IMR-90 (cell line): ENCODE results near the gene ZNF423. TPM values are rescaled to one million over a fixed set of nuclear protein-coding genes. Genes with fewer than 3 reads are reported as not detected.

Experiments
- ATAC-seq: fragments of 200-7000 bp; cut with Tn5 transposase; 2 replicates; pipeline ENCODE4 v1.9.1; 2020; ENCODE audit warnings: low read depth, mild to moderate bottlenecking, moderate library complexity
- BruUV-seq: library from RNA; stranded (reverse); fragments of 400-500 nt; replicated peaks from 2 replicates; lab custom pipeline; 2021; lab: Mats Ljungman, UMichigan
- CTCF ChIA-PET: fragments of 300-600 bp; formaldehyde crosslinking; extraction: SDS; loops from one replicate; lab custom pipeline; 2021; ENCODE audit warnings: antibody characterized with exemption; lab: Yijun Ruan, JAX
- POLR2A ChIA-PET: fragments of 300-600 bp; sonication (Branson Sonifier 250); formaldehyde crosslinking; loops from one replicate; lab custom pipeline; 2022; ENCODE audit warnings: antibody characterized with exemption; ENCODE audit not compliant: unreplicated experiment; lab: Charles Lee
- DNase-seq: peaks from one replicate; pipeline ENCODE4 v3.0.0; 2013
- H2AFZ ChIP-seq: replicated peaks from 2 replicates; pipeline ENCODE3; 2013; ENCODE audit warnings: low read length, mild to moderate bottlenecking; ENCODE audit not compliant: poor library complexity
- H2AK5ac ChIP-seq: 2 replicates; pipeline ENCODE4 v1.6.1; 2013; ENCODE audit warnings: low read depth, low read length, inconsistent platforms
- H2AK9ac ChIP-seq: replicated peaks from 2 replicates; pipeline ENCODE3; 2013; ENCODE audit warnings: mild to moderate bottlenecking, low read depth, low read length, moderate library complexity; ENCODE audit not compliant: poor library complexity
- H2BK120ac ChIP-seq: 2 replicates; pipeline ENCODE4 v1.6.1; 2013; ENCODE audit warnings: low read depth, low read length, inconsistent platforms
- H2BK15ac ChIP-seq: 3 replicates; pipeline ENCODE4 v1.6.1; 2013; ENCODE audit warnings: low read depth, low read length, inconsistent platforms
- H2BK20ac ChIP-seq: 2 replicates; pipeline ENCODE4 v1.6.1; 2013; ENCODE audit warnings: low read depth, mild to moderate bottlenecking, inconsistent platforms, low read length, moderate library complexity
- H2BK5ac ChIP-seq: 2 replicates; pipeline ENCODE4 v1.6.1; 2013; ENCODE audit warnings: mild to moderate bottlenecking, low read depth, low read length, inconsistent platforms; ENCODE audit not compliant: poor library complexity, severe bottlenecking
- H3K14ac ChIP-seq: replicated peaks from 2 replicates; pipeline ENCODE4 v1.6.1; 2013; ENCODE audit warnings: low read depth, low read length, inconsistent platforms
- H3K18ac ChIP-seq: 2 replicates; pipeline ENCODE4 v1.6.1; 2013; ENCODE audit warnings: low read depth, low read length, control low read depth
- H3K23ac ChIP-seq: 2 replicates; pipeline ENCODE4 v1.6.1; 2013; ENCODE audit warnings: low read depth, low read length, inconsistent platforms
- H3K27ac ChIP-seq: 2 replicates; pipeline ENCODE4 v1.5.1; 2013; ENCODE audit warnings: mild to moderate bottlenecking, control low read depth, low read length; ENCODE audit not compliant: insufficient read depth
- H3K27me3 ChIP-seq: 2 replicates; pipeline ENCODE4 v1.6.1; 2013; ENCODE audit warnings: low read length; ENCODE audit not compliant: control insufficient read depth, insufficient read depth
- H3K36me3 ChIP-seq: 2 replicates; pipeline ENCODE4 v1.6.1; 2013; ENCODE audit warnings: low read length, mixed read lengths; ENCODE audit not compliant: control insufficient read depth, insufficient read depth
- H3K4ac ChIP-seq: 2 replicates; pipeline ENCODE4 v1.6.1; 2013; ENCODE audit warnings: low read depth, low read length, inconsistent platforms
- H3K4me1 ChIP-seq: 2 replicates; pipeline ENCODE4 v1.6.1; 2013; ENCODE audit warnings: low read length, mixed read lengths; ENCODE audit not compliant: control insufficient read depth, insufficient read depth
- H3K4me2 ChIP-seq: 2 replicates; pipeline ENCODE4 v1.6.1; 2013; ENCODE audit warnings: low read depth, mild to moderate bottlenecking, control low read depth, low read length, moderate library complexity
- H3K4me3 ChIP-seq: 2 replicates; pipeline ENCODE4 v1.5.1; 2013; ENCODE audit warnings: low read depth, mild to moderate bottlenecking, control low read depth, low read length, moderate library complexity; ENCODE audit not compliant: insufficient read depth
- H3K56ac ChIP-seq: 2 replicates; pipeline ENCODE4 v1.6.1; 2013; ENCODE audit warnings: low read length, inconsistent platforms; ENCODE audit not compliant: insufficient read depth; ENCODE audit errors: extremely low read depth
- H3K79me1 ChIP-seq, 2 experiments: 2 replicates each; pipeline ENCODE4 v1.6.1; 2013; ENCODE audit warnings: low read length in 2 of 2, inconsistent platforms in 1 of 2, low read depth in 1 of 2
- H3K9ac ChIP-seq: 2 replicates; pipeline ENCODE4 v1.6.1; 2013; ENCODE audit warnings: low read depth, low read length, control low read depth
- H3K9me1 ChIP-seq: 2 replicates; pipeline ENCODE4 v1.6.1; 2013; ENCODE audit warnings: low read length, inconsistent platforms; ENCODE audit not compliant: insufficient read depth
- H3K9me3 ChIP-seq: 2 replicates; pipeline ENCODE4 v1.6.1; 2013; ENCODE audit warnings: low read length; ENCODE audit not compliant: control insufficient read depth, insufficient read depth
- H4K20me1 ChIP-seq: 2 replicates; pipeline ENCODE4 v1.6.1; 2013; ENCODE audit warnings: low read length, inconsistent platforms; ENCODE audit not compliant: insufficient read depth
- H4K5ac ChIP-seq: 2 replicates; pipeline ENCODE4 v1.6.1; 2013; ENCODE audit warnings: mild to moderate bottlenecking, low read depth, low read length, control low read depth
- H4K8ac ChIP-seq, 2 experiments: 2 replicates each; pipeline ENCODE4 v1.6.1; 2013; ENCODE audit warnings: low read depth in 2 of 2, low read length in 2 of 2, control low read depth in 1 of 2, inconsistent platforms in 1 of 2
- H4K91ac ChIP-seq: 2 replicates; pipeline ENCODE4 v1.6.1; 2013; ENCODE audit warnings: low read depth, low read length, inconsistent platforms; ENCODE audit not compliant: insufficient read depth
- BHLHE40 ChIP-seq: fragments of 150-350 bp; IDR thresholded peaks from 2 replicates; pipeline ENCODE4 v1.6.1; 2016; ENCODE audit warnings: mild to moderate bottlenecking, low read depth, low read length
- CEBPB ChIP-seq: IDR thresholded peaks from 2 replicates; pipeline ENCODE4 v1.6.1; 2012; ENCODE audit warnings: low read depth, low read length, improper control_type of control experiment
- CHD1 ChIP-seq: IDR thresholded peaks from 2 replicates; pipeline ENCODE4 v1.6.1; 2012; ENCODE audit warnings: low read depth, low read length, improper control_type of control experiment
- FOS ChIP-seq: fragments of 150-350 bp; IDR thresholded peaks from 2 replicates; pipeline ENCODE4 v1.6.1; 2016; ENCODE audit warnings: low read depth, low read length
- MAFK ChIP-seq: IDR thresholded peaks from 2 replicates; pipeline ENCODE4 v1.6.1; 2012; ENCODE audit warnings: low read depth, low read length, improper control_type of control experiment
- MAZ ChIP-seq: IDR thresholded peaks from 2 replicates; pipeline ENCODE4 v1.6.1; 2012; ENCODE audit warnings: low read depth, mild to moderate bottlenecking, low read length, improper control_type of control experiment, moderate library complexity, borderline replicate concordance
- MXI1 ChIP-seq: IDR thresholded peaks from 2 replicates; pipeline ENCODE4 v1.6.1; 2012; ENCODE audit warnings: low read depth, mild to moderate bottlenecking, low read length, moderate library complexity, borderline replicate concordance
- NFE2L2 ChIP-seq: fragments of 150-350 bp; IDR thresholded peaks from 2 replicates; pipeline ENCODE4 v1.6.1; 2016; ENCODE audit warnings: low read depth, mild to moderate bottlenecking, low read length
- POLR2A ChIP-seq: IDR thresholded peaks from 2 replicates; pipeline ENCODE4 v1.6.1; 2012; ENCODE audit warnings: mild to moderate bottlenecking, low read depth, low read length
- RAD21 ChIP-seq: IDR thresholded peaks from 2 replicates; pipeline ENCODE4 v1.6.1; 2012; ENCODE audit warnings: low read length, improper control_type of control experiment
- RCOR1 ChIP-seq: IDR thresholded peaks from 2 replicates; pipeline ENCODE4 v1.6.1; 2012; ENCODE audit warnings: mild to moderate bottlenecking, low read length, improper control_type of control experiment; ENCODE audit not compliant: insufficient replicate concordance
- RFX5 ChIP-seq: IDR thresholded peaks from 2 replicates; pipeline ENCODE4 v1.8.0; 2012; ENCODE audit warnings: low read depth, mild to moderate bottlenecking, low read length, moderate library complexity
- SMC3 ChIP-seq: fragments of 150-350 bp; IDR thresholded peaks from 2 replicates; pipeline ENCODE4 v1.6.1; 2016; ENCODE audit warnings: low read depth, mild to moderate bottlenecking, antibody characterized with exemption, low read length, moderate library complexity
- WGBS, 2 experiments: methylation state at CpG; one replicate each; pipeline versions ENCODE4 v1.1.5 to v1.1.7; 2013; ENCODE audit warnings: missing lambda C conversion rate in 2 of 2; ENCODE audit not compliant: insufficient read length in 1 of 2; ENCODE audit errors: extremely low coverage in 2 of 2; 5-methylcytosine and 5-hydroxymethylcytosine counted together
- dilution Hi-C: fragments of 300-500 bp; cut with HindIII; formaldehyde crosslinking; loops from one replicate; pipeline ENCODE4 v1.14.3; 2018; ENCODE audit warnings: low sequenced_read_pairs; ENCODE audit not compliant: unreplicated experiment
- in situ Hi-C: fragments of 300-500 bp; cut with MboI; formaldehyde crosslinking; loops from 3 replicates; pipeline ENCODE4 v1.14.3; 2019; ENCODE audit warnings: low sequenced_read_pairs, inconsistent platforms, mixed read lengths
- intact Hi-C: fragments of 100-400 bp; cut with micrococcal nuclease; formaldehyde crosslinking; loops from 2 replicates; pipeline ENCODE4 v1.10.0; 2022
- polyA plus RNA-seq, 3 experiments: library from polyadenylated mRNA; depleted of rRNA; stranded (reverse); fragments of >200 nt; gene quantifications; 2 replicates each; pipeline ENCODE4 v1.2.3, GENCODE V29; 2012; ENCODE audit warnings: low replicate concordance in 1 of 3
- total RNA-seq: library from RNA; depleted of rRNA; stranded (reverse); fragments of >200 nt; gene quantifications from 2 replicates; pipeline ENCODE4 v1.2.3, GENCODE V29; 2012
- TF ChIP-seq, protein P1 (sequence below): conservative IDR thresholded peaks from 2 replicates; pipeline ENCODE4 v1.5.1; 2012; ENCODE audit warnings: mild to moderate bottlenecking, low read depth, low read length, improper control_type of control experiment
- TF ChIP-seq, protein P2 (sequence below): fragments of 150-350 bp; IDR thresholded peaks from 2 replicates; pipeline ENCODE4 v1.6.1; 2017; ENCODE audit warnings: mild to moderate bottlenecking, antibody characterized with exemption, low read length, low read depth
- TF ChIP-seq, protein P3 (sequence below): fragments of 150-350 bp; IDR thresholded peaks from 2 replicates; pipeline ENCODE4 v1.6.1; 2016; ENCODE audit warnings: low read depth, mild to moderate bottlenecking, low read length, moderate library complexity, borderline replicate concordance

Gene ZNF423
- total and polyA plus RNA-seq, 2 of the 4 experiments (the other 2 are of a cell fraction): under 0.01 to 0.10 TPM

DNA sequence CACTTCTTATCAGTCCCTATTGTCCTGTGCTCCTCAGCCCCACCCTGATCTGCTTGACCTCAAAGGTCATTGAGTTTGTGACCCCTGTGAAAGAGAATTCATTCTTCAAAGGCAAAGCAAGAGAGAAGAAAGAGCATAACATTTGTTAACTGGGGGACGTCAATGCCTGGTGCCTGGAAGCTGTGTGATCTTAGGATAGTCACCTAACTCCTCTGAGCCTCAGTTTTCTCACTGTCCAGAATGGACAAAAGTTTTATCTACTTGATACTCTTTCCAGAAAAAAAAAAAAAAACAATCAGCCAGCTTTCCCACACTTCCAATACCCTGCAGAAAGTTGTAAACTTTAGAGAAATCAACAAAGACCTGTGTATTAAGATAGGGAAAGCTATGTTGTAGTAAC, 309.2 kb downstream of the ZNF423 start:
- WGBS, 2 experiments: no CpG with 5 or more reads among the region's 1 CpG
- no TSS peak for BruUV-seq

More for the DNA sequence above, 309.2 kb downstream of the ZNF423 start:
- no peak overlapping the region for H2BK20ac ChIP-seq
- H3K4me2 ChIP-seq: no peak overlapping the region
- POLR2A ChIA-PET: no interaction called here
- no peak for DNase-seq
- no peak overlapping the region for H3K14ac ChIP-seq
- TF ChIP-seq BHLHE40 (no peak), MXI1 (no peak), RFX5 (no peak), RCOR1 (no peak), CHD1 (no peak), SMC3 (no peak), POLR2A (no peak), NFE2L2 (no peak), MAZ (no peak), CEBPB (no peak), RAD21 (no peak), MAFK (no peak), FOS (no peak)
- TF ChIP-seq, protein P1, sequence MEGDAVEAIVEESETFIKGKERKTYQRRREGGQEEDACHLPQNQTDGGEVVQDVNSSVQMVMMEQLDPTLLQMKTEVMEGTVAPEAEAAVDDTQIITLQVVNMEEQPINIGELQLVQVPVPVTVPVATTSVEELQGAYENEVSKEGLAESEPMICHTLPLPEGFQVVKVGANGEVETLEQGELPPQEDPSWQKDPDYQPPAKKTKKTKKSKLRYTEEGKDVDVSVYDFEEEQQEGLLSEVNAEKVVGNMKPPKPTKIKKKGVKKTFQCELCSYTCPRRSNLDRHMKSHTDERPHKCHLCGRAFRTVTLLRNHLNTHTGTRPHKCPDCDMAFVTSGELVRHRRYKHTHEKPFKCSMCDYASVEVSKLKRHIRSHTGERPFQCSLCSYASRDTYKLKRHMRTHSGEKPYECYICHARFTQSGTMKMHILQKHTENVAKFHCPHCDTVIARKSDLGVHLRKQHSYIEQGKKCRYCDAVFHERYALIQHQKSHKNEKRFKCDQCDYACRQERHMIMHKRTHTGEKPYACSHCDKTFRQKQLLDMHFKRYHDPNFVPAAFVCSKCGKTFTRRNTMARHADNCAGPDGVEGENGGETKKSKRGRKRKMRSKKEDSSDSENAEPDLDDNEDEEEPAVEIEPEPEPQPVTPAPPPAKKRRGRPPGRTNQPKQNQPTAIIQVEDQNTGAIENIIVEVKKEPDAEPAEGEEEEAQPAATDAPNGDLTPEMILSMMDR: no peak
- TF ChIP-seq, protein P2, sequence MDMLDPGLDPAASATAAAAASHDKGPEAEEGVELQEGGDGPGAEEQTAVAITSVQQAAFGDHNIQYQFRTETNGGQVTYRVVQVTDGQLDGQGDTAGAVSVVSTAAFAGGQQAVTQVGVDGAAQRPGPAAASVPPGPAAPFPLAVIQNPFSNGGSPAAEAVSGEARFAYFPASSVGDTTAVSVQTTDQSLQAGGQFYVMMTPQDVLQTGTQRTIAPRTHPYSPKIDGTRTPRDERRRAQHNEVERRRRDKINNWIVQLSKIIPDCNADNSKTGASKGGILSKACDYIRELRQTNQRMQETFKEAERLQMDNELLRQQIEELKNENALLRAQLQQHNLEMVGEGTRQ: no peak
- TF ChIP-seq, protein P3, sequence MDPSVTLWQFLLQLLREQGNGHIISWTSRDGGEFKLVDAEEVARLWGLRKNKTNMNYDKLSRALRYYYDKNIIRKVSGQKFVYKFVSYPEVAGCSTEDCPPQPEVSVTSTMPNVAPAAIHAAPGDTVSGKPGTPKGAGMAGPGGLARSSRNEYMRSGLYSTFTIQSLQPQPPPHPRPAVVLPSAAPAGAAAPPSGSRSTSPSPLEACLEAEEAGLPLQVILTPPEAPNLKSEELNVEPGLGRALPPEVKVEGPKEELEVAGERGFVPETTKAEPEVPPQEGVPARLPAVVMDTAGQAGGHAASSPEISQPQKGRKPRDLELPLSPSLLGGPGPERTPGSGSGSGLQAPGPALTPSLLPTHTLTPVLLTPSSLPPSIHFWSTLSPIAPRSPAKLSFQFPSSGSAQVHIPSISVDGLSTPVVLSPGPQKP: no peak
- ATAC-seq: no peak
- H3K23ac ChIP-seq: no peak overlapping the region
- no peak overlapping the region for H3K27ac ChIP-seq
- H4K8ac ChIP-seq: no peak overlapping the region
- in situ Hi-C loops: no loop called here
- H4K5ac ChIP-seq: no peak overlapping the region
- H4K20me1 ChIP-seq: no peaks in the 10 kb centered on the region
- no peak overlapping the region for H2BK5ac ChIP-seq
- no peak overlapping the region for H2AFZ ChIP-seq
- H3K79me1 ChIP-seq: no peaks in the 10 kb centered on the region
- CTCF ChIA-PET: no interaction called here
- no peak overlapping the region for H2BK15ac ChIP-seq
- H3K18ac ChIP-seq: no peak overlapping the region
- no peak overlapping the region for H2BK120ac ChIP-seq
- H2AK9ac ChIP-seq: no peak overlapping the region
- no peaks in the 10 kb centered on the region for H3K9me1 ChIP-seq
- no peak overlapping the region for H3K9ac ChIP-seq
- dilution Hi-C loops: no loop called here
- no peak overlapping the region for H2AK5ac ChIP-seq
- H3K4ac ChIP-seq: no peak overlapping the region
- intact Hi-C loops: no loop called here
- H3K4me3 ChIP-seq: no peak overlapping the region
- H3K9me3 ChIP-seq: no peaks in the 10 kb centered on the region
- no peak overlapping the region for H3K56ac ChIP-seq
- H3K36me3 ChIP-seq: no peaks in the 10 kb centered on the region
- no peak overlapping the region for H4K91ac ChIP-seq
- peaks cover 6% of the 10 kb centered on the region for H3K27me3 ChIP-seq
- no peaks in the 10 kb centered on the region for H3K4me1 ChIP-seq
